ENCODE measurements around the gene ZNF546.
"Not testable (repeated sequence)": the region's sequence is repeated elsewhere in the genome, so short reads cannot be mapped to it uniquely, and the experiment has no call there.

ZNF546 gene

GRCh38 chr19:39996218-39996810 is 546 bp upstream of the ZNF546 start:
- peak; percentile 14 to 35 for DNase-seq (ENCODE audit: low spot score in 2 of 2)
- in situ Hi-C loops (cut with MboI; ENCODE audit: low sequenced_read_pairs) = no loop called here
- Histone ChIP-seq H3K27me3 (ENCODE audit: low read depth) (no peaks in the 10 kb centered on the region), H3K4me3 (peak overlapping the region; percentile 58), H3K4me1 (0 out of 2 replicates have a peak, but pooled peaks cover 4% of the 10 kb centered on the region), H3K36me3 (replicated peaks) (no peaks in the 10 kb centered on the region), H3K9me3 (peaks cover 8% of the 10 kb centered on the region; the same call in 1 of the 2 replicates)

GRCh38 chr19:39997638-39998216 is 867 bp downstream of the ZNF546 start:
- no peak for DNase-seq (ENCODE audit: low spot score in 2 of 2)
- Histone ChIP-seq H3K4me1 (0 out of 2 replicates have a peak, but pooled peaks cover 4% of the 10 kb centered on the region), H3K36me3 (replicated peaks) (no peaks in the 10 kb centered on the region), H3K9me3 (peaks cover 8% of the 10 kb centered on the region; the same call in 1 of the 2 replicates), H3K27me3 (ENCODE audit: low read depth) (no peaks in the 10 kb centered on the region), H3K4me3 (peak overlapping the region; percentile 58)
- in situ Hi-C loops (cut with MboI; ENCODE audit: low sequenced_read_pairs) = no loop called here

GRCh38 chr19:39998501-39998900 is 1.6 kb downstream of the ZNF546 start:
- no peak for DNase-seq (ENCODE audit: low spot score in 2 of 2)
- in situ Hi-C loops (cut with MboI; ENCODE audit: low sequenced_read_pairs) = no loop called here

GRCh38 chr19:40005691-40006272 is 8.9 kb downstream of the ZNF546 start:
- H3K4me1 ChIP-seq = no peaks in the 10 kb centered on the region
- H3K27me3 ChIP-seq (ENCODE audit: low read depth) = no peaks in the 10 kb centered on the region
- H3K36me3 ChIP-seq (replicated peaks) = no peaks in the 10 kb centered on the region; the same call in 1 of the 2 replicates
- no peak overlapping the region for H3K4me3 ChIP-seq
- in situ Hi-C loops (cut with MboI; ENCODE audit: low sequenced_read_pairs) = no loop called here
- no peaks in the 10 kb centered on the region for H3K9me3 ChIP-seq
- DNase-seq (ENCODE audit: low spot score in 2 of 2) = no peak

More at GRCh38 chr19:39998501-39998900, 1.6 kb downstream of the ZNF546 start:
- no peaks in the 10 kb centered on the region for H3K36me3 ChIP-seq (replicated peaks)
- no peaks in the 10 kb centered on the region for H3K27me3 ChIP-seq (ENCODE audit: low read depth)
- H3K4me3 ChIP-seq = no peak overlapping the region
- 0 out of 2 replicates have a peak, but pooled peaks cover 4% of the 10 kb centered on the region for H3K4me1 ChIP-seq
- peaks cover 8% of the 10 kb centered on the region; the same call in 1 of the 2 replicates for H3K9me3 ChIP-seq

- H3K36me3 ChIP-seq (replicated peaks) = no peaks in the 10 kb centered on the region; the same call in 1 of the 2 replicates
- no peak for DNase-seq (ENCODE audit: low spot score in 2 of 2)
- no peaks in the 10 kb centered on the region for H3K27me3 ChIP-seq (ENCODE audit: low read depth)
- no peaks in the 10 kb centered on the region for H3K9me3 ChIP-seq
- no peak overlapping the region for H3K4me3 ChIP-seq
- no peaks in the 10 kb centered on the region for H3K4me1 ChIP-seq
- in situ Hi-C loops (cut with MboI; ENCODE audit: low sequenced_read_pairs) = no loop called here
These were observed 9.4 kb downstream of the ZNF546 start for GRCh38 chr19:40006273-40006691.

- no peak for DNase-seq (ENCODE audit: low spot score in 2 of 2)
- Histone ChIP-seq H3K4me3 (no peak overlapping the region), H3K36me3 (replicated peaks) (no peaks in the 10 kb centered on the region; the same call in 1 of the 2 replicates), H3K9me3 (peaks cover 5% of the 10 kb centered on the region; the same call in 1 of the 2 replicates), H3K4me1 (no peaks in the 10 kb centered on the region), H3K27me3 (ENCODE audit: low read depth) (no peaks in the 10 kb centered on the region)
- in situ Hi-C loops (cut with MboI; ENCODE audit: low sequenced_read_pairs) = no loop called here
These were observed 12.8 kb downstream of the ZNF546 start for GRCh38 chr19:40009674-40010073.

- Histone ChIP-seq H3K36me3 (replicated peaks) (peaks cover 5% of the 10 kb centered on the region; the same call in 1 of the 2 replicates), H3K27me3 (ENCODE audit: low read depth) (no peaks in the 10 kb centered on the region)
- in situ Hi-C loops (cut with MboI; ENCODE audit: low sequenced_read_pairs) = no loop called here
These were observed 17.1 kb downstream of the ZNF546 start for GRCh38 chr19:40013991-40014390.

GRCh38 chr19:40023969-40024368 is 27.1 kb downstream of the ZNF546 start:
- no peaks in the 10 kb centered on the region for H3K27me3 ChIP-seq (ENCODE audit: low read depth)
- no peak for DNase-seq (ENCODE audit: low spot score in 2 of 2)
- H3K4me3 ChIP-seq = no peak overlapping the region
- no peaks in the 10 kb centered on the region; the same call in 1 of the 2 replicates for H3K4me1 ChIP-seq
- peaks cover 10% of the 10 kb centered on the region for H3K9me3 ChIP-seq
- in situ Hi-C loops (cut with MboI; ENCODE audit: low sequenced_read_pairs) = no loop called here
- no peaks in the 10 kb centered on the region for H3K36me3 ChIP-seq (replicated peaks)

More at GRCh38 chr19:40013991-40014390, 17.1 kb downstream of the ZNF546 start:
- Histone ChIP-seq H3K4me3 (no peak overlapping the region), H3K4me1 (no peaks in the 10 kb centered on the region), H3K9me3 (peaks cover 5% of the 10 kb centered on the region; the same call in 1 of the 2 replicates)
- DNase-seq (ENCODE audit: low spot score in 2 of 2) = no peak

GRCh38 chr19:40025938-40026596 is 29.2 kb downstream of the ZNF546 start:
- in situ Hi-C loops (cut with MboI; ENCODE audit: low sequenced_read_pairs) = no loop called here
- H3K4me3 ChIP-seq = no peak overlapping the region
- no peak for DNase-seq (ENCODE audit: low spot score in 2 of 2)
- no peaks in the 10 kb centered on the region; the same call in 1 of the 2 replicates for H3K4me1 ChIP-seq
- no peaks in the 10 kb centered on the region for H3K27me3 ChIP-seq (ENCODE audit: low read depth)
- H3K36me3 ChIP-seq (replicated peaks) = no peaks in the 10 kb centered on the region
- H3K9me3 ChIP-seq = peaks cover 15% of the 10 kb centered on the region

GRCh38 chr19:40026597-40026970 is 29.7 kb downstream of the ZNF546 start:
- Histone ChIP-seq H3K4me1 (no peaks in the 10 kb centered on the region), H3K4me3 (no peak overlapping the region), H3K36me3 (replicated peaks) (no peaks in the 10 kb centered on the region), H3K27me3 (ENCODE audit: low read depth) (no peaks in the 10 kb centered on the region), H3K9me3 (peaks cover 15% of the 10 kb centered on the region)
- DNase-seq (ENCODE audit: low spot score in 2 of 2) = no peak
- in situ Hi-C loops (cut with MboI; ENCODE audit: low sequenced_read_pairs) = no loop called here

- no peak overlapping the region for H3K4me3 ChIP-seq
- no peak for DNase-seq (ENCODE audit: low spot score in 2 of 2)
- H3K9me3 ChIP-seq = peaks cover 18% of the 10 kb centered on the region
- H3K27me3 ChIP-seq (ENCODE audit: low read depth) = no peaks in the 10 kb centered on the region
- in situ Hi-C loops (cut with MboI; ENCODE audit: low sequenced_read_pairs) = no loop called here
- H3K4me1 ChIP-seq = no peaks in the 10 kb centered on the region
- H3K36me3 ChIP-seq (replicated peaks) = no peaks in the 10 kb centered on the region
These were observed 37.2 kb downstream of the ZNF546 start for GRCh38 chr19:40033989-40034560.

GRCh38 chr19:40035996-40036395 is 39.1 kb downstream of the ZNF546 start:
- H3K27me3 ChIP-seq (ENCODE audit: low read depth) = no peaks in the 10 kb centered on the region
- H3K9me3 ChIP-seq = peaks cover 18% of the 10 kb centered on the region

GRCh38 chr19:40038047-40038446 is 41.2 kb downstream of the ZNF546 start:
- H3K4me1 ChIP-seq; H3K27me3 ChIP-seq (ENCODE audit: low read depth); H3K4me3 ChIP-seq; H3K36me3 ChIP-seq (replicated peaks); DNase-seq (ENCODE audit: low spot score in 2 of 2); in situ Hi-C loops (cut with MboI; ENCODE audit: low sequenced_read_pairs): not testable (repeated sequence)
- peaks cover 17% of the 10 kb centered on the region for H3K9me3 ChIP-seq

More at GRCh38 chr19:40035996-40036395, 39.1 kb downstream of the ZNF546 start:
- no peak overlapping the region for H3K4me3 ChIP-seq
- in situ Hi-C loops (cut with MboI; ENCODE audit: low sequenced_read_pairs) = no loop called here
- no peak for DNase-seq (ENCODE audit: low spot score in 2 of 2)
- H3K36me3 ChIP-seq (replicated peaks) = no peaks in the 10 kb centered on the region
- H3K4me1 ChIP-seq = no peaks in the 10 kb centered on the region

All from HAP-1 (cell line).